MM.1S (cell line): ENCODE data around the gene ACBD5.

Experiments
- DNase-seq: peaks from one replicate; pipeline ENCODE4 v3.0.0-alpha.2; 2015
- H2AFZ ChIP-seq: fragments of 300-600 bp; sonication (generic); 2 replicates; pipeline ENCODE4 v1.6.0; 2016; ENCODE audit warnings: antibody characterized with exemption, low read length
- H3F3A ChIP-seq: fragments of 300-600 bp; sonication (generic); 2 replicates; pipeline ENCODE4 v1.6.1; 2016; ENCODE audit warnings: mild to moderate bottlenecking, antibody characterized with exemption, low read length, moderate library complexity, mixed read lengths; ENCODE audit not compliant: insufficient read depth
- H3K27ac ChIP-seq: fragments of 300-600 bp; sonication (generic); 2 replicates; pipeline ENCODE4 v1.5.1; 2016; ENCODE audit warnings: mild to moderate bottlenecking, low read length
- H3K27me3 ChIP-seq: fragments of 300-600 bp; sonication (generic); replicated peaks from 2 replicates; pipeline ENCODE4 v1.6.0; 2016; ENCODE audit warnings: low read length; ENCODE audit not compliant: insufficient read depth
- H3K36me3 ChIP-seq: fragments of 300-600 bp; sonication (generic); replicated peaks from 2 replicates; pipeline ENCODE4 v1.6.1; 2016; ENCODE audit warnings: mild to moderate bottlenecking, low read length, mixed read lengths; ENCODE audit not compliant: insufficient read depth
- H3K4me1 ChIP-seq: fragments of 300-600 bp; sonication (generic); 2 replicates; pipeline ENCODE4 v1.6.1; 2016; ENCODE audit warnings: low read length, mixed read lengths
- H3K4me2 ChIP-seq: fragments of 300-600 bp; sonication (generic); 2 replicates; pipeline ENCODE4 v1.6.0; 2016; ENCODE audit warnings: low read depth, low read length
- H3K4me3 ChIP-seq: fragments of 300-600 bp; sonication (generic); 2 replicates; pipeline ENCODE4 v1.5.1; 2016; ENCODE audit warnings: low read length, mixed read lengths
- H3K79me2 ChIP-seq: fragments of 300-600 bp; sonication (generic); 2 replicates; pipeline ENCODE4 v1.6.1; 2016; ENCODE audit warnings: mixed run types, low read length, mixed read lengths
- H3K9ac ChIP-seq: fragments of 300-600 bp; sonication (generic); 2 replicates; pipeline ENCODE4 v1.6.1; 2016; ENCODE audit warnings: low read length, mixed read lengths
- H3K9me2 ChIP-seq: fragments of 300-600 bp; sonication (generic); replicated peaks from 2 replicates; pipeline ENCODE4 v1.6.1; 2016; ENCODE audit warnings: mild to moderate bottlenecking, low read length, mixed read lengths; ENCODE audit not compliant: insufficient read depth
- H3K9me3 ChIP-seq: fragments of 300-600 bp; sonication (generic); replicated peaks from 2 replicates; pipeline ENCODE4 v1.6.1; 2016; ENCODE audit warnings: mild to moderate bottlenecking, low read length, mixed read lengths; ENCODE audit not compliant: insufficient read depth
- H4K20me1 ChIP-seq: fragments of 300-600 bp; sonication (generic); 2 replicates; pipeline ENCODE4 v1.6.1; 2016; ENCODE audit warnings: mild to moderate bottlenecking, low read length, moderate library complexity, mixed read lengths; ENCODE audit not compliant: insufficient read depth
- CTCF ChIP-seq: fragments of 300-600 bp; sonication (generic); IDR thresholded peaks from 2 replicates; pipeline ENCODE4 v1.5.1; 2016; ENCODE audit warnings: antibody characterized with exemption, low read length, mixed read lengths
- EZH2 ChIP-seq: fragments of 300-600 bp; sonication (generic); optimal IDR thresholded peaks from 2 replicates; pipeline ENCODE3; 2017; ENCODE audit warnings: low read depth, mild to moderate bottlenecking, antibody characterized with exemption, low read length, mixed read lengths
- EZH2phosphoT487 ChIP-seq: fragments of 300-600 bp; sonication (generic); IDR thresholded peaks from 2 replicates; pipeline ENCODE4 v1.6.1; 2018; ENCODE audit warnings: antibody characterized with exemption, low read length

The ACBD5 gene

GRCh38 chr10:27155066-27155754 is 85.4 kb downstream of the ACBD5 start, which contains the start of gene MASTL:
Gene MASTL, plus strand, starts transcription at chr10:27155352. Its CDS starts 75 bp downstream, at chr10:27155427.
- no peaks in the 10 kb centered on the region for H3K9me3 ChIP-seq
- peak within 1 kb of the TSS; percentile 100 for H3K27ac ChIP-seq
- H3K9me2 ChIP-seq = no peaks in the 10 kb centered on the region
- peaks cover 11% of the 10 kb centered on the region; the same call in 1 of the 2 replicates for H4K20me1 ChIP-seq
- H2AFZ ChIP-seq = peak within 1 kb of the TSS; percentile 74
- peaks cover 23% of the 10 kb centered on the region for H3F3A ChIP-seq
- H3K36me3 ChIP-seq = peaks cover 3% of the 10 kb centered on the region; the same call in 1 of the 2 replicates
- no peaks in the 10 kb centered on the region for H3K27me3 ChIP-seq
- TF ChIP-seq CTCF (no peak), EZH2 (no peak), EZH2phosphoT487 (no peak)
- peak within 1 kb of the TSS; percentile 94 for H3K4me2 ChIP-seq
- H3K79me2 ChIP-seq = peaks cover 79% of the 10 kb centered on the region
- peaks cover 11% of the 10 kb centered on the region for H3K4me1 ChIP-seq
- peak; percentile 95 for DNase-seq
- peak within 1 kb of the TSS; percentile 95 for H3K4me3 ChIP-seq
- H3K9ac ChIP-seq = peak within 1 kb of the TSS; percentile 99

- TF ChIP-seq EZH2phosphoT487 (no peak), CTCF (no peak), EZH2 (no peak)
- peak overlapping the region; percentile 94 for H3K4me2 ChIP-seq
- peak overlapping the region; percentile 100; the same call in 1 of the 2 replicates for H3K27ac ChIP-seq
- H3K9me2 ChIP-seq = no peaks in the 10 kb centered on the region
- H3K4me3 ChIP-seq = peak overlapping the region; percentile 95
- H3K4me1 ChIP-seq = peaks cover 11% of the 10 kb centered on the region
- DNase-seq = peak; percentile 26
- peaks cover 23% of the 10 kb centered on the region for H3F3A ChIP-seq
- H2AFZ ChIP-seq = peak overlapping the region; percentile 50
- no peaks in the 10 kb centered on the region for H3K9me3 ChIP-seq
- no peaks in the 10 kb centered on the region for H3K27me3 ChIP-seq
- H3K36me3 ChIP-seq = peaks cover 3% of the 10 kb centered on the region; the same call in 1 of the 2 replicates
- peaks cover 13% of the 10 kb centered on the region; the same call in 1 of the 2 replicates for H4K20me1 ChIP-seq
- peaks cover 88% of the 10 kb centered on the region for H3K79me2 ChIP-seq
- H3K9ac ChIP-seq = peak overlapping the region; percentile 99
Observed at GRCh38 chr10:27153845-27154193, 86.8 kb downstream of the ACBD5 start.

GRCh38 chr10:27153329-27153728 is 87.3 kb downstream of the ACBD5 start:
- Histone ChIP-seq H3K4me3 (peak overlapping the region; percentile 95), H3K36me3 (peaks cover 7% of the 10 kb centered on the region; the same call in 1 of the 2 replicates), H3K4me1 (peaks cover 11% of the 10 kb centered on the region), H3K27me3 (no peaks in the 10 kb centered on the region), H3K9me2 (no peaks in the 10 kb centered on the region), H3K27ac (peak overlapping the region; percentile 100; the same call in 1 of the 2 replicates), H3F3A (peaks cover 23% of the 10 kb centered on the region), H4K20me1 (peaks cover 13% of the 10 kb centered on the region; the same call in 1 of the 2 replicates), H3K9ac (peak overlapping the region; percentile 99), H3K9me3 (no peaks in the 10 kb centered on the region), H3K4me2 (peak overlapping the region; percentile 94), H2AFZ (no peak overlapping the region), H3K79me2 (peaks cover 88% of the 10 kb centered on the region)
- no peak for DNase-seq
- TF ChIP-seq EZH2phosphoT487 = no peak
- TF ChIP-seq EZH2 = no peak
- TF ChIP-seq CTCF = no peak
